DOHH2 (cell line): ENCODE results near the gene NR4A2.

Experiments used
- H3F3A ChIP-seq: fragments of 200-600 bp; sonication (generic), shearing (Covaris generic); 2 replicates; pipeline ENCODE4 v1.6.0; 2016; ENCODE audit warnings: antibody characterized with exemption, mild to moderate bottlenecking; ENCODE audit not compliant: control insufficient read depth, insufficient read depth
- H3K27ac ChIP-seq: fragments of 200-600 bp; sonication (generic); 2 replicates; pipeline ENCODE4 v1.5.1; 2014; ENCODE audit warnings: low read depth, mild to moderate bottlenecking, low read length, moderate library complexity
- H3K27me3 ChIP-seq: fragments of 200-600 bp; sonication (generic); 2 replicates; pipeline ENCODE4 v1.6.1; 2014; ENCODE audit warnings: mild to moderate bottlenecking, low read length, mixed read lengths; ENCODE audit not compliant: control insufficient read depth
- H3K36me3 ChIP-seq: fragments of 200-600 bp; sonication (generic); 2 replicates; pipeline ENCODE4 v1.6.1; 2014; ENCODE audit warnings: mild to moderate bottlenecking, low read length, moderate library complexity, mixed read lengths; ENCODE audit not compliant: control insufficient read depth
- H3K4me1 ChIP-seq: fragments of 200-600 bp; sonication (generic); 2 replicates; pipeline ENCODE4 v1.6.1; 2014; ENCODE audit warnings: mild to moderate bottlenecking, low read length, mixed read lengths; ENCODE audit not compliant: control insufficient read depth
- H3K4me2 ChIP-seq: fragments of 200-600 bp; sonication (generic); 2 replicates; pipeline ENCODE4 v1.6.0; 2014; ENCODE audit warnings: mild to moderate bottlenecking, low read length, moderate library complexity
- H3K4me3 ChIP-seq: fragments of 200-600 bp; sonication (generic); 2 replicates; pipeline ENCODE4 v1.5.1; 2014; ENCODE audit warnings: mild to moderate bottlenecking, low read length, mixed read lengths
- H3K79me2 ChIP-seq: fragments of 200-600 bp; sonication (generic); 2 replicates; pipeline ENCODE4 v1.6.1; 2014; ENCODE audit warnings: mild to moderate bottlenecking, low read length, mixed read lengths; ENCODE audit not compliant: control insufficient read depth
- H3K9me2 ChIP-seq: fragments of 200-600 bp; sonication (generic); replicated peaks from 2 replicates; pipeline ENCODE4 v1.6.1; 2014; ENCODE audit warnings: mild to moderate bottlenecking, low read length, mixed read lengths; ENCODE audit not compliant: control insufficient read depth
- H3K9me3 ChIP-seq: fragments of 200-600 bp; sonication (generic); 2 replicates; pipeline ENCODE4 v1.6.1; 2014; ENCODE audit warnings: antibody characterized with exemption, low read length, mixed read lengths; ENCODE audit not compliant: control insufficient read depth, insufficient read depth
- H4K20me1 ChIP-seq: fragments of 200-600 bp; sonication (generic); 2 replicates; pipeline ENCODE4 v1.6.0; 2014; ENCODE audit warnings: low read depth, mild to moderate bottlenecking, antibody characterized with exemption, low read length, moderate library complexity; ENCODE audit not compliant: control insufficient read depth, insufficient read depth
- EZH2phosphoT487 ChIP-seq: fragments of 200-600 bp; sonication (generic); IDR thresholded peaks from 2 replicates; pipeline ENCODE4 v1.6.1; 2017; ENCODE audit warnings: borderline replicate concordance, mild to moderate bottlenecking, antibody characterized with exemption, low read length, moderate library complexity, mixed read lengths
- TF ChIP-seq, protein P1 (sequence below): fragments of 200-600 bp; sonication (generic); IDR thresholded peaks from one replicate; pipeline ENCODE4 v1.5.1; 2014; ENCODE audit warnings: antibody characterized with exemption, mild to moderate bottlenecking, low read depth, low read length; ENCODE audit not compliant: poor library complexity, severe bottlenecking

NR4A2 gene

DNA sequence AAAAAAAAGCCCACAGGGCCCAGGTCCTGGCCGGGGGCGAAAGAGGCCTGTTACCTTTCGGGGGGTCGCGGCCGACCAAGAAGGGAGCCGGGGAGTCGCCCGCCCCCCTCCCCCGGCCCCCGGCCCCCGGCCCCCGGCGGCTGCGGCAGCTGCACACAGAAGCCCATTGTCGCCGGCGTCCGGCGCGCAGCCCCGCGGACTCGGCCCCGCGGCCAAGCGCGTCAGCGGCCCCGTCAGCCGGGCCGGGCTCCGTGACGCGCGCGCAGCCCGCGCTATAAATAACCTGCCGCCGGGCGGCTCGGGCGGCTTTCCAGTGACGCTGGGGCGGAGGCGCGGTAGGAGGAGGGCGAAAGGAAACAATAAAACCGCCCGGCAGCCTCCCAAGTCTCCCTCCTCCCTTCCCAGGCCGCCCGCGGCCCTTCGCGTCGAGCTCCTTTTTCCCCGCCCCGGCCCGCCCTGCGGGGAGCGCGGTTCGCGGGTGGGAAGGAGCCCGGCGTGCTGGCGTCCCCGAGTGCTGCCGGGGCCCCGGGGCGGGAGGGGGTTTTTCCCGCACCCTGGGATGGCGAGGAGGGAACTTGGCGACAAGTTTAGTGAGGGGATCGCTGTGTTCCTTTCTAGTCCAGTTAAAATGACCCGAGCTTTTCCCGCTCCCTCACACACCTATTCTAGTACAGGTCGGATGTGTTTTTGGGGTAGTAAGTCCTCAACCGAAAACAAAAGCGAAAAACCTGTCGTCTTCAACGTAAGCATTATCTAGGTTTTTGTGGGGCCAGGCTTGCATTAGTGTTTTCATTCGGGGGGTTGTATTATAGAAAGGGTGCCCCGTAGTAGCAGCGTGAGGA is 10.0 kb upstream of the NR4A2 start:
- Histone ChIP-seq H3K4me1 (peaks cover 23% of the 10 kb centered on the region), H3K27ac (peak overlapping the region; percentile 59), H3K9me3 (no peaks in the 10 kb centered on the region), H3K4me2 (peak overlapping the region; percentile 87), H3K27me3 (peaks cover 42% of the 10 kb centered on the region), H3F3A (peaks cover 18% of the 10 kb centered on the region), H3K79me2 (no peaks in the 10 kb centered on the region), H3K36me3 (no peaks in the 10 kb centered on the region), H3K4me3 (peak overlapping the region; percentile 95), H4K20me1 (no peaks in the 10 kb centered on the region), H3K9me2 (no peaks in the 10 kb centered on the region)
- peak; percentile 91; the same call in 1 of the 2 replicates for TF ChIP-seq EZH2phosphoT487
- TF ChIP-seq, protein P1, sequence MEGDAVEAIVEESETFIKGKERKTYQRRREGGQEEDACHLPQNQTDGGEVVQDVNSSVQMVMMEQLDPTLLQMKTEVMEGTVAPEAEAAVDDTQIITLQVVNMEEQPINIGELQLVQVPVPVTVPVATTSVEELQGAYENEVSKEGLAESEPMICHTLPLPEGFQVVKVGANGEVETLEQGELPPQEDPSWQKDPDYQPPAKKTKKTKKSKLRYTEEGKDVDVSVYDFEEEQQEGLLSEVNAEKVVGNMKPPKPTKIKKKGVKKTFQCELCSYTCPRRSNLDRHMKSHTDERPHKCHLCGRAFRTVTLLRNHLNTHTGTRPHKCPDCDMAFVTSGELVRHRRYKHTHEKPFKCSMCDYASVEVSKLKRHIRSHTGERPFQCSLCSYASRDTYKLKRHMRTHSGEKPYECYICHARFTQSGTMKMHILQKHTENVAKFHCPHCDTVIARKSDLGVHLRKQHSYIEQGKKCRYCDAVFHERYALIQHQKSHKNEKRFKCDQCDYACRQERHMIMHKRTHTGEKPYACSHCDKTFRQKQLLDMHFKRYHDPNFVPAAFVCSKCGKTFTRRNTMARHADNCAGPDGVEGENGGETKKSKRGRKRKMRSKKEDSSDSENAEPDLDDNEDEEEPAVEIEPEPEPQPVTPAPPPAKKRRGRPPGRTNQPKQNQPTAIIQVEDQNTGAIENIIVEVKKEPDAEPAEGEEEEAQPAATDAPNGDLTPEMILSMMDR, result no peak

DNA sequence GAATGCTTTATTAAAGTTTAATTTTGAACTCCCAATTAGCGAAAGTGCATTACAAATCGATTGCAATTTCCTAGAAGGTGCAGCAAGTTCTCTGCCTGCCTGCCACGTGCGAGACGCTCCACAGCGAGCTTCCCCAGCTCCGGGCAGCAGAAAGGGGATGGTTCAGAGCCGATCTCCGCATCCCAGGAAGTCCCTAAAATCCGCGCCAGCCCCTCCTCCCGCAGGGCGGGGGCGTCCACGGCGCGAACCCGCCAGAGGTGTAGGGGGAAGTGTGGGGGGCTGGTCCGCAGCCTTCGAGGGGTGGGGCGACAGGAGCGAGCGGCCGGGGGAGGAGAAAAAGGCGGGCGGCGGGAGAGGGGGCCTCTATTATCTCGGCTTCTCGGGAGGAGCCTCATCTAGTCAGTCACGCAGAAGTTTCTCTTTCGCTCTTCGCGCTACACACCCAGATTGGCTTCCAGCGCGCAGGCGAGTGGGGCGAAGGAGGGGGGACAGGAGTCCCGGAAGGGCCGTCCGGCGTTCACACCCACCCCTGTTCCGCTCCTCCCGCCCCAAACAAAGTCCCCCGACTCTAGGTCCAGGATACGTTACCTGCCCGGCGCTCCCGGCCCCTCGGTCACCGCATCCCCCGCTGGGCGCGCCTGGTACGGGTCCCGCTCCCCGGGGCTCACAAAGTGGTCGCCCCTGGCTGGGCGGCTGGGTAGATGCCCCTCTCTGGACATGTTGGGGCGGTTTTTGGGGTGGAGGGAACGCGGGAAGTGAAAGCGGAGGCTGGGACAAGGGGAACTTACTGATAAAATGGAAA is 9.1 kb upstream of the NR4A2 start:
- Histone ChIP-seq H3K4me2 (peak overlapping the region; percentile 87), H4K20me1 (no peaks in the 10 kb centered on the region), H3K9me2 (no peaks in the 10 kb centered on the region), H3K9me3 (no peaks in the 10 kb centered on the region), H3K27me3 (peaks cover 42% of the 10 kb centered on the region), H3K27ac (peak overlapping the region; percentile 59), H3K79me2 (no peaks in the 10 kb centered on the region), H3K36me3 (no peaks in the 10 kb centered on the region), H3K4me1 (peaks cover 23% of the 10 kb centered on the region), H3K4me3 (peak overlapping the region; percentile 95), H3F3A (peaks cover 18% of the 10 kb centered on the region)
- TF ChIP-seq, protein P1, result no peak
- TF ChIP-seq EZH2phosphoT487, result no peak

DNA sequence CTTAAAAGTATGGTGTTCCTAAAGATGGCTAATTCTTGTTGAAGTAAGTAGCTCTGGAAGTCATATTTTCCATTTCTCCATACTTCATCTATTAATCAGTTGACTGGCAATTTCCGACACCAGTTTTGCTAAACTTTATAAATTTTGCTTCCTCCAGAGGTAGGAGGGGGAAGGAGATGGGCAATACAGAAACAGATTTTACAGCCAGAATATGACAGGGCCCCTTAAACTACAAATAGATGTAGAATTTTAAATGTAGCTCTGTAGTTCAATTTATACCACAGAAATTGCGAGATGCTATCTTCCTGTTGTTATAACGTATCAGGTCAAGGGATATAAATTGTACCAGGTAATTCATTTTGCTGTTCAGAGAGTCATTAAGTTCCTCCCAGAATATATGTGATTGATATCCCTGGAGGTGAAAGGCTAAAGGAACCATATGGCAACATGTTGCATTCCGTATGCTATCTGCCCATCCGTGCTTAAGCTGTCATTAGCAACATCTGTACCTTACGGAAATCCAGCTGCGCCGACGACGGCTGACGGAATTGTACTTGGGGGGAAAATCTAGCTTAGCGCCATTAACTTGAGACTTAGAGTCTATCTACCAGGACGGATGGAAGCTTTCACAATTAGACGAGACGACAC is 8.4 kb upstream of the NR4A2 start:
- Histone ChIP-seq H3K27ac (0 out of 2 replicates have a peak overlapping the region, but pooled peaks have one; percentile 59), H3K36me3 (no peaks in the 10 kb centered on the region), H3K27me3 (peaks cover 42% of the 10 kb centered on the region), H3K4me3 (peak overlapping the region; percentile 95), H3K4me1 (peaks cover 23% of the 10 kb centered on the region), H3K79me2 (no peaks in the 10 kb centered on the region), H3K9me3 (no peaks in the 10 kb centered on the region), H4K20me1 (no peaks in the 10 kb centered on the region), H3F3A (peaks cover 18% of the 10 kb centered on the region), H3K4me2 (peak overlapping the region; percentile 87), H3K9me2 (no peaks in the 10 kb centered on the region)
- TF ChIP-seq EZH2phosphoT487, result no peak
- TF ChIP-seq, protein P1, result no peak
